ENCODE measurements around the gene RNH1. TPM values are rescaled to one million over a fixed set of nuclear protein-coding genes. Genes with fewer than 3 reads are reported as not detected.
A peak's percentile ranks its signal among the peaks of the same experiment; 100 is the strongest.

Gene RNH1
- total RNA-seq, 1 experiment from 2014 or later = 345 TPM

- no TSS peak for BruUV-seq (replicated peaks)
- H3K4me3 ChIP-seq (ENCODE audit: low read depth in 2 of 2, low read length in 2 of 2) = peak overlapping the region; percentile 82
- no peaks in the 10 kb centered on the region for H3K27me3 ChIP-seq (ENCODE audit: control insufficient read depth, insufficient read depth, low read length)
- H3K9me3 ChIP-seq (ENCODE audit: control insufficient read depth, insufficient read depth, low read depth, low read length) = no peaks in the 10 kb centered on the region
- in situ Hi-C loops (cut with HindIII; ENCODE audit: low pct_unique_long_range_greater_than_20kb, low sequenced_read_pairs) (no loop called here), intact Hi-C loops (cut with micrococcal nuclease; ENCODE audit: unreplicated experiment) (loop anchor here (5.0 kb wide), 1 partner anchor 66 kb away; no protein-coding TSS in a partner anchor)
- ATAC-seq (no peak), DNase-seq (ENCODE audit: low read depth, low spot score) (no peak)
- TF ChIP-seq SIN3A (IDR thresholded peaks at IDR 0.05; ENCODE audit: borderline replicate concordance, insufficient read depth, low read depth, low read length) (no peak), REST (IDR thresholded peaks at IDR 0.05; ENCODE audit: insufficient read depth in 1 of 2, low read depth in 2 of 2, low read length in 1 of 2) (no peak), POLR2AphosphoS5 (IDR thresholded peaks at IDR 0.05; ENCODE audit: low read depth, low read length) (no peak), CTCF (IDR thresholded peaks at IDR 0.05) (no peak), TCF7L2 (IDR thresholded peaks at IDR 0.05; ENCODE audit: low read depth, low read length) (no peak)
- peaks cover 24% of the 10 kb centered on the region for H3K4me1 ChIP-seq (ENCODE audit: control insufficient read depth, insufficient read depth, low read length)
- ChIA-PET POLR2A (no interaction called here), CTCF (no interaction called here)
- no peak overlapping the region; the same call in 1 of the 2 replicates for H3K27ac ChIP-seq (ENCODE audit: low read length)
- H3K36me3 ChIP-seq (ENCODE audit: control insufficient read depth, insufficient read depth, low read length) = peaks cover 5% of the 10 kb centered on the region; the same call in 1 of the 2 replicates
These were observed 55.3 kb downstream of the RNH1 start for GRCh38 chr11:451738-452137.

- ATAC-seq (peak; percentile 6), DNase-seq (ENCODE audit: low read depth, low spot score) (no peak)
- H3K9me3 ChIP-seq (ENCODE audit: control insufficient read depth, insufficient read depth, low read depth, low read length) = no peaks in the 10 kb centered on the region
- in situ Hi-C loops (cut with HindIII; ENCODE audit: low pct_unique_long_range_greater_than_20kb, low sequenced_read_pairs) = no loop called here
- CTCF ChIA-PET = interaction anchor here (0.6 kb wide), 1 partner anchor 44 kb away, joined by 3 read pairs; no protein-coding TSS in a partner anchor
- H3K4me3 ChIP-seq (ENCODE audit: low read depth in 2 of 2, low read length in 2 of 2) = peak overlapping the region; percentile 82
- TSS peak; percentile 61 for BruUV-seq (replicated peaks)
- H3K36me3 ChIP-seq (ENCODE audit: control insufficient read depth, insufficient read depth, low read length) = peaks cover 5% of the 10 kb centered on the region; the same call in 1 of the 2 replicates
- intact Hi-C loops (cut with micrococcal nuclease; ENCODE audit: unreplicated experiment) = loop anchor here (5.0 kb wide), 1 partner anchor 66 kb away; no protein-coding TSS in a partner anchor
- no peaks in the 10 kb centered on the region for H3K27me3 ChIP-seq (ENCODE audit: control insufficient read depth, insufficient read depth, low read length)
- TF ChIP-seq SIN3A (IDR thresholded peaks at IDR 0.05; ENCODE audit: borderline replicate concordance, insufficient read depth, low read depth, low read length) (0 out of 2 replicates have a peak, but pooled peaks have one; percentile 43), TCF7L2 (IDR thresholded peaks at IDR 0.05; ENCODE audit: low read depth, low read length) (no peak)
- peaks cover 31% of the 10 kb centered on the region for H3K4me1 ChIP-seq (ENCODE audit: control insufficient read depth, insufficient read depth, low read length)
- peak overlapping the region; percentile 72 for H3K27ac ChIP-seq (ENCODE audit: low read length)
- POLR2A ChIA-PET = no interaction called here
These were observed 56.1 kb downstream of the RNH1 start for GRCh38 chr11:450809-451451.

All from Panc1 (cell line).